Astrocyte (in vitro differentiated cells and primary cell): ENCODE results near the gene ZYG11B.

Experiments
- EZH2 ChIP-seq: IDR thresholded peaks from 2 replicates; pipeline ENCODE4 v1.6.1; 2012; ENCODE audit warnings: mild to moderate bottlenecking, low read length, inconsistent platforms; ENCODE audit not compliant: insufficient read depth
- TF ChIP-seq, protein P1 (sequence below): IDR thresholded peaks from 2 replicates; pipeline ENCODE4 v1.5.1; 2011; ENCODE audit warnings: low read depth, mild to moderate bottlenecking, inconsistent platforms, low read length, moderate library complexity; ENCODE audit not compliant: insufficient read depth

DNA sequence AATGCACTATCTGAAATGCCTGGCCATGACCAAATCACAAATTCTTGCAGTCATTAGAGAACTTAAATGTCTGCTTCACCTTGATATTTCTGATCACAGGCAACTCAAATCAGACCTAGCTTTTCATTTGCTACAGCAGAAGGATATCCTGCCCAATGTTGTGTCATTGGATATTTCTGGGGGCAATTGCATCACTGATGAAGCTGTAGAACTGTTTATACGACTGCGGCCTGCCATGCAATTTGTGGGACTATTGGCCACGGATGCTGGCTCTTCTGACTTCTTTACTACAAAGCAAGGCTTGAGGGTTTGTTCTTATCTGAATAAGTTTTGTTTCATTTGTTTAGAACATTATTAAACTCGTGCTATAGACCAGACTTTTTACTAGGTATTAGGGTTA, 131.2 kb downstream of the ZYG11B start:
- TF ChIP-seq, protein P1, sequence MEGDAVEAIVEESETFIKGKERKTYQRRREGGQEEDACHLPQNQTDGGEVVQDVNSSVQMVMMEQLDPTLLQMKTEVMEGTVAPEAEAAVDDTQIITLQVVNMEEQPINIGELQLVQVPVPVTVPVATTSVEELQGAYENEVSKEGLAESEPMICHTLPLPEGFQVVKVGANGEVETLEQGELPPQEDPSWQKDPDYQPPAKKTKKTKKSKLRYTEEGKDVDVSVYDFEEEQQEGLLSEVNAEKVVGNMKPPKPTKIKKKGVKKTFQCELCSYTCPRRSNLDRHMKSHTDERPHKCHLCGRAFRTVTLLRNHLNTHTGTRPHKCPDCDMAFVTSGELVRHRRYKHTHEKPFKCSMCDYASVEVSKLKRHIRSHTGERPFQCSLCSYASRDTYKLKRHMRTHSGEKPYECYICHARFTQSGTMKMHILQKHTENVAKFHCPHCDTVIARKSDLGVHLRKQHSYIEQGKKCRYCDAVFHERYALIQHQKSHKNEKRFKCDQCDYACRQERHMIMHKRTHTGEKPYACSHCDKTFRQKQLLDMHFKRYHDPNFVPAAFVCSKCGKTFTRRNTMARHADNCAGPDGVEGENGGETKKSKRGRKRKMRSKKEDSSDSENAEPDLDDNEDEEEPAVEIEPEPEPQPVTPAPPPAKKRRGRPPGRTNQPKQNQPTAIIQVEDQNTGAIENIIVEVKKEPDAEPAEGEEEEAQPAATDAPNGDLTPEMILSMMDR = no peak
- TF ChIP-seq EZH2 = no peak
